GM19372 (cell line): ENCODE measurements around the gene ZNF14.
"Not testable (repeated sequence)": the region's sequence is repeated elsewhere in the genome, so short reads cannot be mapped to it uniquely, and the experiment has no call there.

Experiments used
- ATAC-seq: cut with Tn5 transposase; IDR thresholded peaks from one replicate; pipeline ENCODE4 v1.9.1; 2021; ENCODE audit warnings: mild to moderate bottlenecking, low read depth, moderate library complexity; ENCODE audit not compliant: unreplicated experiment

Gene ZNF14

DNA sequence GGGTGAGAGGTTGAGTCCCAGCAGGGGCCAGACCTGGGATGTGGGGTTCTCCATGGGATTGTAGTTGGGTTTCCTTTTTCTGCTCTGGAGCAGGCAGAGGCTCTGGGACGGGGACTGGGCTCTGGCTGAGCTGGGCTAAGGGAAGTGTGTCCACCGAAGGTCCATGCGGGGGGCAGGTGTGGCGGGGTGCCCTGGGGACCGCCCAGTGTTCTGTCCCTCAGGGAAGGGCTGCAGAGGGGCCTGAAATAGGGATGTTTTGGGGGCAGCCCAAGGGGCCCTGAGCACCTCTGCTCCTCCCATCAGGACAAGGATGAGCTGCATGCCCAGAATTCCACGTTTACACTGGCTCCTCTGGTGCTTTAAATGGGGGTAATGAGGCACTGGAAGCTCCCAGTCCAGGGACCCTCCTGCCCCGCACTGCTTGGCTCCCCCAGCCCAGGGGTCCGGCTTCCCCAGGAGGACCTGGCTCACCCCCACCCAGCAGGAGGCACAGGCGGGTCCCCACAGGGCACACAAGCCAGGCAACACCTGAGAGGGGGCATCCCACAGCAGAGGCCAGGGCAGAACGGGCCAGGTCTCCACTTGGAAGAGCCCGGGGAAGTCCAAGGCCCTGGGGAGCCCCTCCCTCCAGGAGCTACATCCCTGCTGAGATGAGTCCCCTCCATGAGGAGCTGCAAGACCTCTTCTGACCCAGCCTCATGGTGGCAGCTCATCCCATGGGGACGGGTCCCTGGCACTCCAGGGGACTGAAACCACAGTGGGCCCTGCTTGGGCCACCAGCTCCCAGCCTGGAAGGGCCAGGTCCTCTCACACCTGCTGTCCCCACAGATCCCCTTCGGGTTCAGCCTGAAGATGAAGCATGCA lies 14.7 kb upstream of the ZNF14 start:
- ATAC-seq: no peak

DNA sequence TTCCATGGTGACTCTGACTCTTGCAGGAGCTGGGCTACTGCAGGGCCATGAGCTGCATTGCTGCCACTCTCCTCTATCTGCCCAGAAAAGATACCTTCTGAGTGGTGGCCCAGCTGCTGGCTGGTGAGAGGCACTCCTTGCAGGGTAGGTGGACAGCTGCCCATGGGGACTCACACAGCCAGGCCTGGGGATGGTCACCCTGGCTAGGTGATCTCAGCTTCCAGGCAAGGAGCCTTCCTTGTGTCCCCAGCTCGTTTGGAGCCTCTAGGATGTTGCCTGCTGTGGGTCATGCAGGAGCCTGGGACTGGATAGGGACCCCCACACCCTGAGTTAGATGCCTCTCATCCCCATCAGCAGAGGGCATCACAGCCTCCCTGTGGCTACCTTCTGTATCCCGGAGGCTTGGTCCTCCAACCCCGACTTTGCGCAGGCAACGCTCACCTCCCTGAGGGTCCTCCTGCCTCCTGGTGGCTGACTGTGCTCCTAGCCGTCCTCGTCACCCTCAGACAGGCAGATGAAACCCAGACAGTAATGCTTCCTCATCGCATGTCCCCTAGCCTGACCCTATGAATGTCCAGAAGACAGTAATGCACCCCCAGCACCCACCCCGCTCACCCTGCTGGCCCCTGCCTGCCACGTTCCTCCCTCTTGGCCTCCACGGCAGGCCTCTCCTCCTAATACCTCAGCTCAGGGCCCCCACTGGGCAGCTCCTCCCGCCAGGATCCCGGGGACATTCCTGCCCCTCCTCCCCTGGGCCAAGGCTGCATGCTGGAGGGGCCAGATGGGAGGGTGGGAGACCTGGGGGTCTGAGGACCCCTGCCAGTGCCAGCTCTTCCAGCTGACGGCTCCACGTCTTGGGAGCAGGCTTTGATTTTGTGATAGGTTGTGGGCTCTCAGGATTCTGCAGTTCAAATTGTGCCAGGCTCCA lies 13.6 kb upstream of the ZNF14 start:
- no peak for ATAC-seq

GRCh38 chr19:19745496-19746285 lies 12.8 kb upstream of the ZNF14 start:
- ATAC-seq: no peak

DNA sequence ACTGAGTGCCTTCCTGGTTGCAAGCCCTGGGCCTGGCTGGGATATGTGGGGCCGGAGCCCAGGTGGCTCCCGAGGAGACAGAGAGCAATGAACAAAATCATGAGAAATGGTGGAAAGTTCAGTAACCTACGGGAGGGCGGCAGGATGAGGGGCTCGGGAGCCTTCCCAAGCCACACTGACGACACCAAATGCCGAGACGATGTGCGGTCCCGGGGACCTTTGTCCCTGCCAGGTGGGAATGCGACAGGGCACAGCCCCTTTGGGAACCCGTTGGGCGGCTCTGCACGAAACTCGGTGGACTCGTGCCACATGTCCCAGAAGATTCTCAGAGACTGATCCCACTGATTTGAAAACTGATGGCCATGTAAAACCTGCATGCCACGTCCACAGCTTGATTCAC lies 11.7 kb upstream of the ZNF14 start:
- no peak for ATAC-seq

- not testable (repeated sequence) for ATAC-seq
Measured at GRCh38 chr19:19743921-19744320, 11.0 kb upstream of the ZNF14 start.

GRCh38 chr19:19743176-19743575 lies 10.3 kb upstream of the ZNF14 start:
- no peak for ATAC-seq

- ATAC-seq: no peak
Measured at GRCh38 chr19:19742773-19743172, 9.9 kb upstream of the ZNF14 start.

- no peak for ATAC-seq
Measured at GRCh38 chr19:19741184-19741583, 8.3 kb upstream of the ZNF14 start.

GRCh38 chr19:19740755-19741154 lies 7.8 kb upstream of the ZNF14 start:
- ATAC-seq: no peak

DNA sequence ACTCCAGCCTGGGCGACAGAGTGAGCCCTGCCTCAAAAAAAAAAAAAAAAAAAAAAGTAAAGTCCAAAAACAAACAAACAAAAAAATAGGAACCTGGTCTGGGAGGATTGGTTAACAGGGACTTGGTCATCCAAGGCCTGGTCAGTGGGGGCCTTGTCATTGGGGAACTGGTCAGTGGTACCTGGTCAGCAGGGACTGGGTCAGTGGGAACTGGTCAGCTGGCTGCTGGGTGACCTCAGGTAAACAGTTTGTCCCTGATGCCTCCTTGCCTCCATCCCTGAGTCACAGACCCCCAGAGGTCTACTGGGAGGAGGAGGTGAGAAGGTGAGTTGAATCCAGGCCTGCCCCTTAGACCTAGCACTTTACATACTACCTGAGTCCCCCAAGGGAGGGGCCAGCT lies 5.7 kb upstream of the ZNF14 start:
- ATAC-seq: no peak

DNA sequence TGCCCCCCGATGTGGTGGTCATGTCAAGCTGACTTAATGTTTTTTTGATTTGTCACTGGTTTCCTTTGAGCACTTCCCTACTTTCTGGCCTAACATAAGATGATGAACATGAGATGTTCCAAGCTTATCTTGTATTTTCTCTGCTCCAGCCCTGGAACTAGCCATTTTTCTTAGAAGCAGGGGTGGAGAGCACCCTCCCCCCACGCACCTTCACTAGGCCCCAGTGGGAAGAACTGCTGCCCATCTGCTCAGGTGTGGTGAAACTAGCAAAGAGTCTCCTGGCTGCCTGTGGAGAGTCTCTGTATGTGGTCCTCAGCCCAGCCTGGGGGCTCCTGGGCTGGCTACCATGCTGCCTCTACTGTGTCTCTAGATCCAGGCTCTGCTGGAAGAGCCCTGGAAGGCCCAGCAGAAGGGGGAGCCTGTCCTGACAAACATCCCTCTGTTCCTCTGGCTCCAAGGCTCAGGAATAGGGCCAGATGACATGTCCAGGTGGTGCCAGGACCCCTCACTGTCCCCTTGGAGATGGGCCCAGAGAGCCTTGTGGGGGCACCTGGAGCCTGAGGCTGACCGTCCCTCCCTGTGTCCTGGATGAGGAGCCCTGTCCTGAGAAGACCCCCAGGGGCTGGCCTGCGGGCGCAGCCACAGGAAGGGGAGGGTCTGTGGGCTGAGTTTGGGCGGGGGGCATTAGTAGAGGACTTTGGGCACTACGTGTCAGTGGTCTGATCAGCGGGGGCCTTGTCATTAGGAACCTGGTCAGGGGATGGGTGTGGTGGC lies 4.8 kb upstream of the ZNF14 start:
- ATAC-seq: no peak

GRCh38 chr19:19721896-19722295 lies 11.0 kb downstream of the ZNF14 start:
- no peak for ATAC-seq

DNA sequence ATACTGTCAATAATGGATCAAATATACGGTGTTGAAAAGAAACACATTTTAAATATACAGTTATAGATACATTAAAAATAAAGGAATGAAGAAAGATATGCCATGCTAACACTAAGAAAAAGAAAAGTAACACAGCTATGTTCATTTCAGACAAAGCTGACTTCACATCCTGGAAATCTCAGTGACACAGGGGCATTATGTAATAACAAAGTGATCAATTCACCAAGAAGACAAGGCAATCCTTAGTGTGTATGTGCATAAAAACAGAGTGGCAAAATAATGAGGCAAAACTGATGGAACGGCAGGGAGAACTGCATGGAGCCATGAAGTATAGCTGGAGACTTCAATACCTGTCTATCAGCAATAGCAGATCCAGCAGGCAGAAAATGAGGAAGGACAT lies 13.1 kb downstream of the ZNF14 start:
- no peak for ATAC-seq

GRCh38 chr19:19711934-19712828 lies 20.7 kb downstream of the ZNF14 start:
- ATAC-seq: no peak

DNA sequence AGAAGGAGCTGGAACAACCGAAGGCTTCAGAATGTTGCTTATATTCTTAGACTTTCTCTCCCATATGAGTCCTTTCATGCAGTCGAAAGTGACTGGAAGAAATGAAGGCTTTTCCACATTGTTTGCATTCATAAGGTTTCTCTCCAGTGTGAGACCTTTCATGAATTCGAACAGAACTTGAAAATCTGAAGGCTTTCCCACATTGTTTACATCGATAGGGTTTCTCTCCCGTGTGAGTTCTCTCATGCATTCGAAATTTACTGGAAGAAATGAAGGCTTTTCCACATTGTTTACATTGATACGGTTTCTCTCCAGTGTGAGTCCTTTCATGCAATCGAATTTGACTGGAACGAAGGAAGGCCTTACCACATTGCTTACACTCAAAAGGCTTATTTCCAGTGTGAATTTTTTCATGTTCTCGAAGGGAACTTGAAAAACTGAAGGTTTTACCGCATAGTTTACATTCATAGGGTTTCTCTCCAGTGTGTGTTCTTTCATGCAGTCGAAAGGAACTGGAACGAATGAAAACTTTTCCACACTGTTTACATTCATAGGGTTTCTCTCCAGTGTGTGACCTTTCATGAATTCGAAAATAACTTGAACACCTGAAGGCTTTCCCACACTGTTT lies 21.5 kb downstream of the ZNF14 start:
- ATAC-seq: no peak

DNA sequence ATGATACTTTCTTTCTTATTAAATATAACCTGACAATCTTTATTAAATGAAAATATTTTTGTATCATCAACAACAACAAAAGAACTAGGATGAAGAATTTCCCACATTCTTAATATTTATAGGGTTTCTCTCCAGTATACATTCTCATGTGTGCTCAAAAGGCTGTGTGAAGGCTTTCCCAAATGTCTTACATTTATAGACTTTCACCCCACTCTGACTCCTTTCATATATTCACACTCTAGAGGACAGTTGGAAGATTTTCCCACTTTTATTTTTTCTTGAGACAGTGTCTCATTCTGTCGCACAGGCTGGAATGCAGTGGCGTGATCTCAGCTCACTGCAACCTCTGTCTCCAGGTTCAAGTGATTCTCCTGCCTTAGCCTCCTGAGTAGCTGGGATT lies 22.4 kb downstream of the ZNF14 start:
- ATAC-seq: no peak

- ATAC-seq: no peak
Measured at GRCh38 chr19:19704836-19705235, 28.1 kb downstream of the ZNF14 start.

- ATAC-seq: not testable (repeated sequence)
Measured at GRCh38 chr19:19700493-19700892, 32.4 kb downstream of the ZNF14 start.

DNA sequence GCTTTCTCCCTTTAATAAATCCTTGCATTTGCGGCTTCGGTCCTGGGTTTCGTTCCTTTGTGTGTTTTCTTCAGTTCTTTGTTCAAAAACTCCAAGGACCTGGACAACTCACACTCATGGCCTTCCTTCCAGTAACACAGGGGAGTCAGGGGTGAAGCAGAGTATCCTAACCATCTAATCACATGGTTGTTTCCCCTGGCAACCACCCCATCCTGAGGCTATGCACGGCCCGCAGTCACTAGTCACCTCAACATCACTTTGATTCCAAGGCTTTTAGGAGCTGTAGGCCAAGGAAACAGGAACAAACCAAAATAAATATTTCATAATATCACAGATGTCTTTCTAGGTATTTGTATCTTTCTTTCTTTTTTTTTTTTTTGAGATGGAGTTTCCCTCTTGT lies 35.3 kb downstream of the ZNF14 start:
- ATAC-seq: no peak
